Neural progenitor cell (in vitro differentiated cells): ENCODE results near the gene RFX8.

Source experiments
- EZH2 ChIP-seq: fragments of 200-600 bp; sonication (generic); IDR thresholded peaks from 2 replicates; pipeline ENCODE4 v1.6.1; 2017; ENCODE audit warnings: antibody characterized with exemption, mild to moderate bottlenecking, moderate library complexity
- EZH2phosphoT487 ChIP-seq: fragments of 200-600 bp; sonication (generic); IDR thresholded peaks from 2 replicates; pipeline ENCODE4 v1.6.1; 2017; ENCODE audit warnings: antibody characterized with exemption
- TF ChIP-seq, protein P1 (sequence below): fragments of 200-600 bp; sonication (generic); IDR thresholded peaks from 2 replicates; pipeline ENCODE4 v1.5.1; 2017; ENCODE audit warnings: antibody characterized with exemption, mild to moderate bottlenecking

DNA sequence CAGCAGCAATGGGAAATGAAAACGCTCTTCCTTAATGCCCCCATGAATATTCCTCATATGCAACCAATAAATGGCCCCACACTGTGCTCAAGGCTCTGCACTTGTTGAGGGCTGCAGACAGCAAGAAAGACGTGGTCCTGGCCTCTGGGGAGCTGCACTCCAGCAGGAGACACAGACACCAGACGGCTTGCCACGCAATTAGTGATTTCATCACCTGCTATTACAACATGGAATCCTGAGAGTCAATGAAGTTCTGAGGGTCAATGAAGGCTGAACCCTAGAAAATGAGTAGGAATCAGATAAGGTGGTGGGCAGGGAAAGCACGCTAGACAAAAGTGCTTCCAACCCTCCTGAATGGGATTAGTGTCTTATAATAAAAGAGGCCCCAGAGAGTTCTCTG, 106.5 kb downstream of the RFX8 start:
- TF ChIP-seq, protein P1, sequence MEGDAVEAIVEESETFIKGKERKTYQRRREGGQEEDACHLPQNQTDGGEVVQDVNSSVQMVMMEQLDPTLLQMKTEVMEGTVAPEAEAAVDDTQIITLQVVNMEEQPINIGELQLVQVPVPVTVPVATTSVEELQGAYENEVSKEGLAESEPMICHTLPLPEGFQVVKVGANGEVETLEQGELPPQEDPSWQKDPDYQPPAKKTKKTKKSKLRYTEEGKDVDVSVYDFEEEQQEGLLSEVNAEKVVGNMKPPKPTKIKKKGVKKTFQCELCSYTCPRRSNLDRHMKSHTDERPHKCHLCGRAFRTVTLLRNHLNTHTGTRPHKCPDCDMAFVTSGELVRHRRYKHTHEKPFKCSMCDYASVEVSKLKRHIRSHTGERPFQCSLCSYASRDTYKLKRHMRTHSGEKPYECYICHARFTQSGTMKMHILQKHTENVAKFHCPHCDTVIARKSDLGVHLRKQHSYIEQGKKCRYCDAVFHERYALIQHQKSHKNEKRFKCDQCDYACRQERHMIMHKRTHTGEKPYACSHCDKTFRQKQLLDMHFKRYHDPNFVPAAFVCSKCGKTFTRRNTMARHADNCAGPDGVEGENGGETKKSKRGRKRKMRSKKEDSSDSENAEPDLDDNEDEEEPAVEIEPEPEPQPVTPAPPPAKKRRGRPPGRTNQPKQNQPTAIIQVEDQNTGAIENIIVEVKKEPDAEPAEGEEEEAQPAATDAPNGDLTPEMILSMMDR: no peak
- TF ChIP-seq EZH2 (no peak), EZH2phosphoT487 (no peak)
